Mucosa of gallbladder (tissue), 1 donor: ENCODE measurements around the gene LSM14A. TPM values are rescaled to one million over a fixed set of nuclear protein-coding genes. Genes with fewer than 3 reads are reported as not detected.
"Not testable (repeated sequence)": the region's sequence is repeated elsewhere in the genome, so short reads cannot be mapped to it uniquely, and the experiment has no call there.

Source experiments
- DNase-seq: peaks from one replicate; pipeline ENCODE4 v3.0.0-alpha.2; 2020; ENCODE audit warnings: low spot score
- total RNA-seq: library from RNA; stranded (reverse); gene quantifications from one replicate; pipeline ENCODE4 v1.2.1, GENCODE V29; 2021
- donor health status: DM: no; HTN: no; CAD: no.

LSM14A gene
- total RNA-seq, 1 donor from 2014 or later = 91.3 TPM

GRCh38 chr19:34158966-34159365 is 13.3 kb upstream of the LSM14A start:
- DNase-seq = not testable (repeated sequence)

- DNase-seq = not testable (repeated sequence)
Measured at GRCh38 chr19:34159541-34159940, 12.8 kb upstream of the LSM14A start.

GRCh38 chr19:34161902-34162301 is 10.4 kb upstream of the LSM14A start:
- DNase-seq = not testable (repeated sequence)

GRCh38 chr19:34165295-34165738 is 7.0 kb upstream of the LSM14A start:
- no peak for DNase-seq

GRCh38 chr19:34169475-34170199 is 2.7 kb upstream of the LSM14A start:
- DNase-seq = not testable (repeated sequence)

- DNase-seq = no peak
Measured at GRCh38 chr19:34171539-34171876, 796 bp upstream of the LSM14A start.

- peak; percentile 19 for DNase-seq
Measured at GRCh38 chr19:34172661-34173192, 423 bp downstream of the LSM14A start.

GRCh38 chr19:34173193-34173956 is 1.1 kb downstream of the LSM14A start:
- peak; percentile 40 for DNase-seq

- DNase-seq = not testable (repeated sequence)
Measured at GRCh38 chr19:34175173-34175572, 2.9 kb downstream of the LSM14A start.

- no peak for DNase-seq
Measured at GRCh38 chr19:34176581-34176980, 4.3 kb downstream of the LSM14A start.

- DNase-seq = no peak
Measured at GRCh38 chr19:34178274-34178610, 5.9 kb downstream of the LSM14A start.

GRCh38 chr19:34179066-34179465 is 6.8 kb downstream of the LSM14A start:
- DNase-seq = no peak

- no peak for DNase-seq
Measured at GRCh38 chr19:34180273-34180672, 8.0 kb downstream of the LSM14A start.

GRCh38 chr19:34180709-34181108 is 8.4 kb downstream of the LSM14A start:
- DNase-seq = no peak

GRCh38 chr19:34181111-34181864 is 9.0 kb downstream of the LSM14A start:
- peak; percentile 17 for DNase-seq

GRCh38 chr19:34182125-34182524 is 9.8 kb downstream of the LSM14A start:
- no peak for DNase-seq

GRCh38 chr19:34184880-34185491 is 12.7 kb downstream of the LSM14A start:
- DNase-seq = no peak

GRCh38 chr19:34186205-34186604 is 13.9 kb downstream of the LSM14A start:
- DNase-seq = no peak

- no peak for DNase-seq
Measured at GRCh38 chr19:34187011-34187410, 14.7 kb downstream of the LSM14A start.

- DNase-seq = no peak
Measured at GRCh38 chr19:34188408-34188807, 16.1 kb downstream of the LSM14A start.

- DNase-seq = no peak
Measured at GRCh38 chr19:34189199-34189916, 17.1 kb downstream of the LSM14A start.
